ENCODE results near the gene CYB5R4.
A peak's percentile ranks its signal among the peaks of the same experiment; 100 is the strongest.

The CYB5R4 gene

GRCh38 chr6:83860782-83861495 is 1.4 kb downstream of the CYB5R4 start:
- Histone ChIP-seq H3K36me3 (ENCODE audit: control insufficient read depth in 5 of 5, insufficient read depth in 5 of 5, low read length in 5 of 5) (peaks cover 7 to 17% (median 13%) of the 10 kb centered on the region in 5 donors), H3K4me1 (ENCODE audit: control insufficient read depth in 5 of 5, insufficient read depth in 5 of 5, low read length in 5 of 5) (peaks cover 0 to 23% (median 18%) of the 10 kb centered on the region in 5 donors), H3K9ac (ENCODE audit: low read length in 5 of 5) (peak overlapping the region in 3 of 5 donors; percentile 0 to 94 (median 83)), H3K27ac (ENCODE audit: low read depth, low read length) (no peak overlapping the region), H3K9me3 (ENCODE audit: control insufficient read depth in 5 of 5, low read length in 5 of 5) (no peaks in the 10 kb centered on the region), H3K4me3 (ENCODE audit: low read depth in 1 of 5, low read length in 5 of 5) (peak overlapping the region; percentile 90 to 98 (median 97)), H3K27me3 (ENCODE audit: control insufficient read depth in 5 of 5, insufficient read depth in 4 of 5, low read length in 5 of 5) (no peaks in the 10 kb centered on the region)

DNA sequence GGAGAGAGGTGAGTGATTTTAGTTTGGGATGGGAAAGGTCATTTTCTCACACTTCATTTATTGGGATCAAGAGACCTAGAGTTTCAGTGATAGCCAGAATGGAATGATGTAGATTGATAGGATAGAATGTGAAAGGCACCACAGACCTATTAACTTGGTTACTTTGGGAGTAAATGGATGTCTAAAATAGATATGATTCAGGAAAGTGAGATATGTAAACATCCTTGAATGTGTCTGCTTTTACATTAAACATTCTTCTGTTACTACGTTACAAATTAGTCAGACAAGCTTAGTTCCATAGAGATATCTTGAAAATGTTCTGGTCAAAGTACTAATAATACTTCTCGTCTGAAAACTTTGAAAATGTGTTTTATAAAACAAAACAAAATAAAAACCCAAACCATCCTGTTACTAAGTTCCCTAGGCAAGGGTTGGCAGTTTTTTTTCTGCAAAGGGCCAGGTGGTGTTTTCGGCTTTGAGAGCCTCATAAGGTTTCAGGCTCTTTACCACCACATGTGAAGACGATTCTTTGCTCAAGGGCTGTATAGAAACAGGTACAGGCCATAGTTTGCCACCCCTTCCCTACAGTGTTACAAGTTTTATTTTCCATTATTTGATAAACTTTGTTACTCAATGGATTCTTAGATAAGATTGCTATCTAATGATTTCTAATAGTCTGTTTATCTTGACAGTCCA is 3.4 kb downstream of the CYB5R4 start:
- H3K4me3 ChIP-seq (ENCODE audit: low read depth in 1 of 5, low read length in 5 of 5) = no peak overlapping the region

GRCh38 chr6:83867043-83867442 is 7.6 kb downstream of the CYB5R4 start:
- Histone ChIP-seq H3K9ac (ENCODE audit: low read length in 5 of 5) (no peak overlapping the region), H3K4me1 (ENCODE audit: control insufficient read depth in 5 of 5, insufficient read depth in 5 of 5, low read length in 5 of 5) (no peaks in the 10 kb centered on the region), H3K9me3 (ENCODE audit: control insufficient read depth in 5 of 5, low read length in 5 of 5) (no peaks in the 10 kb centered on the region), H3K27me3 (ENCODE audit: control insufficient read depth in 5 of 5, insufficient read depth in 4 of 5, low read length in 5 of 5) (no peaks in the 10 kb centered on the region), H3K4me3 (ENCODE audit: low read depth in 1 of 5, low read length in 5 of 5) (no peak overlapping the region), H3K36me3 (ENCODE audit: control insufficient read depth in 5 of 5, insufficient read depth in 5 of 5, low read length in 5 of 5) (peaks cover 10 to 25% (median 19%) of the 10 kb centered on the region in 5 donors), H3K27ac (ENCODE audit: low read depth, low read length) (no peak overlapping the region)

More for the DNA sequence above, 3.4 kb downstream of the CYB5R4 start:
- Histone ChIP-seq H3K27me3 (ENCODE audit: control insufficient read depth in 5 of 5, insufficient read depth in 4 of 5, low read length in 5 of 5) (no peaks in the 10 kb centered on the region), H3K9ac (ENCODE audit: low read length in 5 of 5) (no peak overlapping the region), H3K9me3 (ENCODE audit: control insufficient read depth in 5 of 5, low read length in 5 of 5) (no peaks in the 10 kb centered on the region), H3K27ac (ENCODE audit: low read depth, low read length) (no peak overlapping the region), H3K4me1 (ENCODE audit: control insufficient read depth in 5 of 5, insufficient read depth in 5 of 5, low read length in 5 of 5) (peaks cover 0 to 23% (median 18%) of the 10 kb centered on the region in 5 donors), H3K36me3 (ENCODE audit: control insufficient read depth in 5 of 5, insufficient read depth in 5 of 5, low read length in 5 of 5) (peaks cover 10 to 25% (median 17%) of the 10 kb centered on the region in 5 donors)

DNA sequence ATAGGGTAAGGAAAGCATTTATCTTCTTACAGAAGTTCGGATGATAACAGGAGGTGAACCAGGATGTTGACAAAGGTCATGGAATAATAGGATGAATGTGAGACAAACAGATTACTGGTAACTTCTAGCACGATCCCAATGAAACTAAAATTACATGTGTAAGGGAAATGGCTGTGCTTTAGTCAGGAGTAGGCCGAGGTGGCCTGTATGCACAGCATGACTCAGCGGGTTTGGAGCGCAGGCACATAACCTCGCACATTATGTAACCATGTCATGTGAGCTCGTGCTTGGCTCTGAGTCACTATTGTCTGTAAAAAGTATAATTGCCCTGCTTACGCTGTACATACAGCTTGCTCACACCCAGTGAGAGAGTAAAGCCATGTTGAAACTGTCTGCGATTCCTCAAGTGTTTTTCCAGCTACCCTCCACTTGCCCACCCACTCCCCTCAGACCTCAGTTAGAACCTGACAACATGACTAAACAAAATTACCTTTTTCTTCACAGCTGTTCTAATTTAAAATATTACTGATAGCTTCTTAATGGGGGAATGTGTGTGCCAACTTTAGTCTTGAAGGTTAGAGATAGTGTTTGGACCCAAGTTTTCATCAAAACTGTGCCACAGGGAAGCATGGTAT is 8.2 kb downstream of the CYB5R4 start:
- peaks cover 10 to 25% (median 19%) of the 10 kb centered on the region in 5 donors for H3K36me3 ChIP-seq (ENCODE audit: control insufficient read depth in 5 of 5, insufficient read depth in 5 of 5, low read length in 5 of 5)
- H3K4me1 ChIP-seq (ENCODE audit: control insufficient read depth in 5 of 5, insufficient read depth in 5 of 5, low read length in 5 of 5) = no peaks in the 10 kb centered on the region
- no peak overlapping the region for H3K9ac ChIP-seq (ENCODE audit: low read length in 5 of 5)
- no peak overlapping the region for H3K4me3 ChIP-seq (ENCODE audit: low read depth in 1 of 5, low read length in 5 of 5)
- H3K27ac ChIP-seq (ENCODE audit: low read depth, low read length) = no peak overlapping the region
- no peaks in the 10 kb centered on the region for H3K9me3 ChIP-seq (ENCODE audit: control insufficient read depth in 5 of 5, low read length in 5 of 5)
- H3K27me3 ChIP-seq (ENCODE audit: control insufficient read depth in 5 of 5, insufficient read depth in 4 of 5, low read length in 5 of 5) = no peaks in the 10 kb centered on the region

DNA sequence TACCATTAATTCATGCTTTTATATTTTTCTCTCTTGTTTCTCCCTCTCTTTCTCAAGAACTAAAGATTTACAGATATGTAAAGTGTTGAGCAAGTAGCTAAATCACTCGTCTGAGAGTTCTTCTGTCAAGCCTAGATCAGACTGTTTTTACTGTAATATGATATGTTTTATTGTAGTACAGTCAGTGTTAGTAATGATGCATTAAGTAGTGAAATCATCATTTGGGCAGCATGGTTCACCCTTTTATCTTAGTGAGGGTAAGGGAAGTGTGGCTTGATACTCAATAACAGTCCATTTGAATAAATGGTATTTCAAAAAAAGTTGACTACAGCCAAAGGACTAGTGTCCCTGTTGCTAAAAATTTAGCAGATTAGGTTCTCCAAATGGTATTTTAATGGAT is 9.2 kb downstream of the CYB5R4 start:
- Histone ChIP-seq H3K4me1 (ENCODE audit: control insufficient read depth in 5 of 5, insufficient read depth in 5 of 5, low read length in 5 of 5) (no peaks in the 10 kb centered on the region), H3K36me3 (ENCODE audit: control insufficient read depth in 5 of 5, insufficient read depth in 5 of 5, low read length in 5 of 5) (peaks cover 10 to 25% (median 19%) of the 10 kb centered on the region in 5 donors)

DNA sequence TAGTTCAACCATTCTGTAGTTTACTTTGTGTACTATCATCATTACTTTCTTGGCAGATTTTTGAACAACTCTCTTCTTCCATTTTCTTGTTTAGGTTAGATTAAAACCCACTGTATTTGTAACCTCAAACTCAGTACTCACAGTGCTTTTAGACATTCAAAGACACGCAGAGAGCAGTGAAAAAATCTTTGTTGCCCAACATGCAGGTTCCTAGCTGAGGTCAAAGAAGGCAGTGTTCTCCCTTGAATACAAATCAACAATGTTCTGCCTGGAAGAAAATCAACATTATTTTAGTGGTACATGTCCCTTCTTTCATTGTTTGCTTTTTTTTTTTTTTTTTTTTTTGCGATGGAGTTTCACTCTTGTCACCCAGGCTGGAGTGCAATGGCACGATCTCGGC is 11.2 kb downstream of the CYB5R4 start:
- Histone ChIP-seq H3K27ac (ENCODE audit: low read depth, low read length) (no peak overlapping the region), H3K4me1 (ENCODE audit: control insufficient read depth in 5 of 5, insufficient read depth in 5 of 5, low read length in 5 of 5) (no peaks in the 10 kb centered on the region), H3K36me3 (ENCODE audit: control insufficient read depth in 5 of 5, insufficient read depth in 5 of 5, low read length in 5 of 5) (peaks cover 3 to 11% (median 8%) of the 10 kb centered on the region in 5 donors), H3K9me3 (ENCODE audit: control insufficient read depth in 5 of 5, low read length in 5 of 5) (no peaks in the 10 kb centered on the region), H3K9ac (ENCODE audit: low read length in 5 of 5) (peak overlapping the region in 1 of 5 donors; percentile 20), H3K27me3 (ENCODE audit: control insufficient read depth in 5 of 5, insufficient read depth in 4 of 5, low read length in 5 of 5) (no peaks in the 10 kb centered on the region), H3K4me3 (ENCODE audit: low read depth in 1 of 5, low read length in 5 of 5) (no peak overlapping the region)

More for the DNA sequence above, 9.2 kb downstream of the CYB5R4 start:
- Histone ChIP-seq H3K27ac (ENCODE audit: low read depth, low read length) (no peak overlapping the region), H3K9ac (ENCODE audit: low read length in 5 of 5) (no peak overlapping the region), H3K27me3 (ENCODE audit: control insufficient read depth in 5 of 5, insufficient read depth in 4 of 5, low read length in 5 of 5) (no peaks in the 10 kb centered on the region), H3K9me3 (ENCODE audit: control insufficient read depth in 5 of 5, low read length in 5 of 5) (no peaks in the 10 kb centered on the region), H3K4me3 (ENCODE audit: low read depth in 1 of 5, low read length in 5 of 5) (no peak overlapping the region)

DNA sequence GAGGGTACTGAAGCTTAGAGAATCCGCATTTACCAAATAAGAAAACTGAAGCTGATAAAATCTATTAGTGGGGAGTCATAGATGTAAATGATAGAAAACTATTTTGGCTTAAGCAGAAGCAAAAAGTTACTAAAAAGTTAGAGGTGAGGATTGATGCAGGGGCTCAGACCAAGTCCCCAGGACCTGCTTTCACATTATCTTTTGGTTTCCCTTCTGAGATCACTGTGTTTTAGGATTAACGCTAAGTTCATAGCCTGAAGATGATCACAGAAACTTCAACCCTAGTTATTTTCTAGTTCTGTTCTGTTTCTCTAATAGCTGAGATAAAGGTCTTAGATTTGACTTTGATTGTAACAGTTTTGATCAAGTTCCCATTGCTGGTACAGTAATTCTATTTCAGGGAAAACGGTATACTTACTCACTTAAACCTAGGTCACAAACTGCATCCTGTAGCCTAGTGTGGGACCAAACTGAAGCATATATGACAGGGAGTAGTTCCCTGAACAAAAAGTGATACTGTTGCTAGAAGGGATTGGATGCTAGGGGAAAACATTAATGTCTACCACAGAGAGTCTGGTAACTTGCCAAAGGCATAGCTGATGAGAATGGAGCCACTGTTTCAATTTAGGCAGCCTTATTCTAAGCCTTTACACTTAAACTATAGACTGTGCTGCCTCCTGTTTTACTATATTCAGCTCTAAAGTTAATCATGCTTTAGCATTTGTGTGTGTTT is 13.1 kb downstream of the CYB5R4 start:
- no peak overlapping the region for H3K9ac ChIP-seq (ENCODE audit: low read length in 5 of 5)

GRCh38 chr6:83873869-83874268 is 14.4 kb downstream of the CYB5R4 start:
- no peaks in the 10 kb centered on the region for H3K4me1 ChIP-seq (ENCODE audit: control insufficient read depth in 5 of 5, insufficient read depth in 5 of 5, low read length in 5 of 5)
- no peak overlapping the region for H3K9ac ChIP-seq (ENCODE audit: low read length in 5 of 5)
- no peak overlapping the region for H3K27ac ChIP-seq (ENCODE audit: low read depth, low read length)
- H3K9me3 ChIP-seq (ENCODE audit: control insufficient read depth in 5 of 5, low read length in 5 of 5) = no peaks in the 10 kb centered on the region
- no peak overlapping the region for H3K4me3 ChIP-seq (ENCODE audit: low read depth in 1 of 5, low read length in 5 of 5)
- peaks cover 0 to 4% (median 0%) of the 10 kb centered on the region in 5 donors for H3K36me3 ChIP-seq (ENCODE audit: control insufficient read depth in 5 of 5, insufficient read depth in 5 of 5, low read length in 5 of 5)
- no peaks in the 10 kb centered on the region for H3K27me3 ChIP-seq (ENCODE audit: control insufficient read depth in 5 of 5, insufficient read depth in 4 of 5, low read length in 5 of 5)

More for the DNA sequence above, 13.1 kb downstream of the CYB5R4 start:
- no peak overlapping the region for H3K4me3 ChIP-seq (ENCODE audit: low read depth in 1 of 5, low read length in 5 of 5)
- no peaks in the 10 kb centered on the region for H3K27me3 ChIP-seq (ENCODE audit: control insufficient read depth in 5 of 5, insufficient read depth in 4 of 5, low read length in 5 of 5)
- no peak overlapping the region for H3K27ac ChIP-seq (ENCODE audit: low read depth, low read length)
- H3K4me1 ChIP-seq (ENCODE audit: control insufficient read depth in 5 of 5, insufficient read depth in 5 of 5, low read length in 5 of 5) = no peaks in the 10 kb centered on the region
- H3K36me3 ChIP-seq (ENCODE audit: control insufficient read depth in 5 of 5, insufficient read depth in 5 of 5, low read length in 5 of 5) = peaks cover 0 to 4% (median 2%) of the 10 kb centered on the region in 5 donors
- H3K9me3 ChIP-seq (ENCODE audit: control insufficient read depth in 5 of 5, low read length in 5 of 5) = no peaks in the 10 kb centered on the region

GRCh38 chr6:83875843-83876242 is 16.4 kb downstream of the CYB5R4 start:
- H3K27me3 ChIP-seq (ENCODE audit: control insufficient read depth in 5 of 5, insufficient read depth in 4 of 5, low read length in 5 of 5) = no peaks in the 10 kb centered on the region
- H3K27ac ChIP-seq (ENCODE audit: low read depth, low read length) = no peak overlapping the region
- no peaks in the 10 kb centered on the region for H3K36me3 ChIP-seq (ENCODE audit: control insufficient read depth in 5 of 5, insufficient read depth in 5 of 5, low read length in 5 of 5)
- no peaks in the 10 kb centered on the region for H3K9me3 ChIP-seq (ENCODE audit: control insufficient read depth in 5 of 5, low read length in 5 of 5)
- peaks cover 0 to 4% (median 0%) of the 10 kb centered on the region in 5 donors for H3K4me1 ChIP-seq (ENCODE audit: control insufficient read depth in 5 of 5, insufficient read depth in 5 of 5, low read length in 5 of 5)
- no peak overlapping the region for H3K4me3 ChIP-seq (ENCODE audit: low read depth in 1 of 5, low read length in 5 of 5)
- H3K9ac ChIP-seq (ENCODE audit: low read length in 5 of 5) = no peak overlapping the region
